ENCODE measurements around the gene DOCK9.

- TF ChIP-seq, protein P1, sequence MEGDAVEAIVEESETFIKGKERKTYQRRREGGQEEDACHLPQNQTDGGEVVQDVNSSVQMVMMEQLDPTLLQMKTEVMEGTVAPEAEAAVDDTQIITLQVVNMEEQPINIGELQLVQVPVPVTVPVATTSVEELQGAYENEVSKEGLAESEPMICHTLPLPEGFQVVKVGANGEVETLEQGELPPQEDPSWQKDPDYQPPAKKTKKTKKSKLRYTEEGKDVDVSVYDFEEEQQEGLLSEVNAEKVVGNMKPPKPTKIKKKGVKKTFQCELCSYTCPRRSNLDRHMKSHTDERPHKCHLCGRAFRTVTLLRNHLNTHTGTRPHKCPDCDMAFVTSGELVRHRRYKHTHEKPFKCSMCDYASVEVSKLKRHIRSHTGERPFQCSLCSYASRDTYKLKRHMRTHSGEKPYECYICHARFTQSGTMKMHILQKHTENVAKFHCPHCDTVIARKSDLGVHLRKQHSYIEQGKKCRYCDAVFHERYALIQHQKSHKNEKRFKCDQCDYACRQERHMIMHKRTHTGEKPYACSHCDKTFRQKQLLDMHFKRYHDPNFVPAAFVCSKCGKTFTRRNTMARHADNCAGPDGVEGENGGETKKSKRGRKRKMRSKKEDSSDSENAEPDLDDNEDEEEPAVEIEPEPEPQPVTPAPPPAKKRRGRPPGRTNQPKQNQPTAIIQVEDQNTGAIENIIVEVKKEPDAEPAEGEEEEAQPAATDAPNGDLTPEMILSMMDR (IDR thresholded peaks at IDR 0.05), result no peak
- TF ChIP-seq EZH2 (IDR thresholded peaks at IDR 0.05; ENCODE audit: borderline replicate concordance, insufficient read depth, low read depth, low read length, poor library complexity, severe bottlenecking), result no peak
These were observed 226.5 kb downstream of the DOCK9 start for GRCh38 chr13:98751367-98751782.
